NCI-H2227 (cell line): ENCODE measurements around the gene SDF2L1.
"Not testable (repeated sequence)": the region's sequence is repeated elsewhere in the genome, so short reads cannot be mapped to it uniquely, and the experiment has no call there.

Experiments used
- DNase-seq: peaks from one replicate; lab custom pipeline; 2025; ENCODE audit not compliant: unreplicated experiment; lab: John Stamatoyannopoulos, UW

Gene SDF2L1

GRCh38 chr22:21660904-21661303, 18.8 kb downstream of the SDF2L1 start:
- no peak for DNase-seq

DNA sequence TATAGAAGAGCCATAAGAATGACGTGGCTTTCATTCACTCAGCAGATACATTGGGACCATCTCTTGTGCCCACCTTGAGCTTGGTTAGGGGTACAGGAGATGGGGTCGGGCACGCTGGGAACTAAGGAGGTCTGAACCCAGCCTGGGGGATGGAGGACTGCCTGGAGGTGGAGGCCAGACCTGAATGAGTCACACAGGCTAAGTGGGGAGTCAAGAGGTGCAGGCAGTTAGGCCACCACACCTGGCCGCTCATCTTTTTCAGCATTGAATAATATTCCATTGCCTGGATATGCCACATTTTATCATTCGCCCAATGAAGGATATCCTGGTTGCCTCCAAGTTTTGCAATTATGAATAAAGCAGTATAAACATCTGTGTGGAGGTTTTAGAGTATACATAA, 19.9 kb downstream of the SDF2L1 start:
- DNase-seq: no peak

DNA sequence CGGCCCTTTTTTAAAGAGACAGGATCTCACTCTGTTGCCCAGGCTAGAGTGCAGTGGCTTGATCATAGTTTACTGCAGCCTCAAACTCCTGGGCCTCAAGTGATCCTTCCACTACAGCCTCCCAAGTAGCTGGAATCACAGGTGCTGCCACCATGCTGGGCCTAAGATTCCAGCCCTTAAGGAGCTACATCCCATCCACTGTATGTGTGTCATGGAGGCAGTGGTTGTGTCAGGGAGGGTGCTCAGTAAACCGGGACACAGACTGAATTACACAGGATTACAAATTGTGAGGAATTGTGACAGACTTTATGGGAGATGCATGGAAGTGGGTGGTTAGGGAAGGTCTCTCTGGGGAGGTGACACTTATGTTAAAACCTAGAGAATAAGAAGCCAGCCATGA, 21.6 kb downstream of the SDF2L1 start:
- DNase-seq: no peak

DNA sequence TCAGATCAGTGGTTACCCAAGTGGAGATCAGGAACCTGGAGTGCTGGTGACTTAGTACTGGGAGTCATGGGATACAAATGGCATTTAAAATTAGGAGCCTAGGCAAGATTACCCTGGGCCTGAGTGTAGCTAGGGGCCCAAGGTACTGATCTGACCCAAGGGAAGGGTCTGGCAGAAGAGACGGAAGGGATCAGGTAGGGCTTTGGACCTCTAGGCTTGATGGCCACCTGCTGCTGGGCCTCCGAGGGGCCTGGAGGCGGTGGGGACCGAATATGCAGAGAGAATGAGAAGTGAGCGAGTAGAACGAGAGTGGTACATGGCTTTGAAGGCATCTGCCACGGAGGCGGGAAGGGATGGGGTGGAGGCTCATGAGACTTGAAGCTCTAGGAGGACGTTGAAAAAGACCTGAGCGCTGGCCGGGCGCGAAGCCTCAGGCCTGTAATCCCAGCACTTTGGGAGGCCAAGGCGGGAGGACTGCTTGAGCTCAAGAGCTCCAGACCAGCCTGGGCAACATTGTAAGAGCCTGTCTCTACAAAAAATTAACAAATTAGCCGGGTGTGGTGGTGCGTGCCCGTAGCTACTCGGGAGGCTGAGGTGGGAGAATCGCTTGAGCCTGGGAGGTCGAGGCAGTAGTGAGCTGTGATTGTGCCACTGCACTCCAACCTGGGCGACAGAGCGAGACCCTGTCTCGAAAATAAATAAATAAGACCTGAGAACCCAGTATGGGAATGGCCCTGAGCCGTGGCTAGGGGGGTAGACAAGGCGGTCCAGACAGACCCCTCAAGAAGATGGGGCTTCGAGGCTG, 23.1 kb downstream of the SDF2L1 start:
- no peak for DNase-seq

- DNase-seq: peak; percentile 34
These were observed 24.7 kb downstream of the SDF2L1 start for GRCh38 chr22:21666786-21667185.

- no peak for DNase-seq
These were observed 26.9 kb downstream of the SDF2L1 start for GRCh38 chr22:21669026-21669425.

GRCh38 chr22:21672107-21672629, 30.1 kb downstream of the SDF2L1 start:
- DNase-seq: no peak

GRCh38 chr22:21673534-21674321, 31.6 kb downstream of the SDF2L1 start:
- DNase-seq: no peak

DNA sequence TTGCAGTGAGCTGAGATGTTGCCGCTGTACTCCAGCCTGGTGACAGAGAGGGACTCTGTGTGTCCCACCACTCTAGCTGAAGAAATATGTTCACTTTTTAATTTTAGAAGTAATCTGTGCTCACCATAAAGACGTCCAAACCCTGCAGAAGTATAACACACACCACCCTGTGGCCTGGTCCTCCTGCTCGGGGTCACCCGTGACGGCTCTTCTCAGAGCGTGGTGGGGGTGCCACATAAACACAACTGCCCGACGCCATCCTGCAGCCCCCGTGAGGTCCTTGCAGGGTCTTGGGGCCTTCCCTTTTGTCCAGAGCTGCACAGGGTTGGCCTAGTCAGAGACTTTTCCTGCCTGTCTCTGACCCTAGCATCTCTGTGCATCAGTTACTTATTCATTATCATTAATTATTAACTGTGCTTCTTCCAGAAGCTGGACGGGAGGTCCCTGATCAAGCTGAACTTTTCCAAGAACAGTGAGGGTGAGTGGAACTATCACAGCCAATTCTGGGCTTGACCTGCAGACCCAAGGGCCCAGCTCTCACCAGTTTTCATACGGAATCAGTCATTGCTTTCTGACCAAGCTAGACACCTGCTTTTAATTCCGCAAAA, 32.6 kb downstream of the SDF2L1 start:
- DNase-seq: no peak

DNA sequence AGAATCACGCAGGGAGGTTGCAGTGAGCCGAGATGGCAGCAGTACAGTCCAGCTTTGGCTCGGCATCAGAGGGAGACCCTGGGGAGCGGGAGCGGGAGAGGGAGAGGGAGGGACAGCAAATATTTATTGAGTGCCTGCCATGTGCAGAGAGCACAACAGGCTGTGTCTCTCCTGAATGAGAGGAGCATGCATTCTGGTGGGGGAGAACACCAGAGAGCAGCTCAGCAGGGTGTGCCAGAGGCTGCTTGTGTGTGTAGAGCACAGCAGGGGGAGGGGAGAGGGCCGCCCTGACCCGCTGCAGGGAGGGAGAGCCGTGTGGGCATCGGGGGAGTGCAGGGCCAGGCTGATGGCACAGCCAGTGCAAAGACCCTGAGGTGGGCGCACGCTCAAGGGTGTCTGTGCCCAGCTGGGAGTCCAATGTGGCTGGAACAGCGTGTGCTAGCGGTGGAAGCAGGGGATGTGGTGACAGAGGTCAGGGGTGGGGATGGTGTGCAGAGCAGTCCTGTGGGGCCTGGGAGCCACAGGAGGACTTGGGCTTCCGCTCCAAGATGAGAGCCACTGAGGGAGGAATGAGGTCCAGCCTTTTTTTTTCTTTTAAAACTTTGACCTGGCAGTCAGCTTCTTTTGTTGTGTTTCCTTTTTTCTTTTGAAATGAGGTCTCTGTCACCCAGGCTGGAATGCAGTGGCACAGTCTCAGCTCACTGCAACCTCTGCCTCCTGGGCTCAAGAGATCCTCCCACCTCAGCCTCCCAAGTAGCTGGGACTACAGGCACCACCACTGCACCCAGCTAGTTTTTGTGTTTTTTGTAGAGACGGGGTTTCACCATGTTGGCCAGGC, 35.7 kb downstream of the SDF2L1 start:
- no peak for DNase-seq

- not testable (repeated sequence) for DNase-seq
These were observed 36.7 kb downstream of the SDF2L1 start for GRCh38 chr22:21678842-21679241.

- DNase-seq: no peak
These were observed 37.3 kb downstream of the SDF2L1 start for GRCh38 chr22:21679383-21679782.

DNA sequence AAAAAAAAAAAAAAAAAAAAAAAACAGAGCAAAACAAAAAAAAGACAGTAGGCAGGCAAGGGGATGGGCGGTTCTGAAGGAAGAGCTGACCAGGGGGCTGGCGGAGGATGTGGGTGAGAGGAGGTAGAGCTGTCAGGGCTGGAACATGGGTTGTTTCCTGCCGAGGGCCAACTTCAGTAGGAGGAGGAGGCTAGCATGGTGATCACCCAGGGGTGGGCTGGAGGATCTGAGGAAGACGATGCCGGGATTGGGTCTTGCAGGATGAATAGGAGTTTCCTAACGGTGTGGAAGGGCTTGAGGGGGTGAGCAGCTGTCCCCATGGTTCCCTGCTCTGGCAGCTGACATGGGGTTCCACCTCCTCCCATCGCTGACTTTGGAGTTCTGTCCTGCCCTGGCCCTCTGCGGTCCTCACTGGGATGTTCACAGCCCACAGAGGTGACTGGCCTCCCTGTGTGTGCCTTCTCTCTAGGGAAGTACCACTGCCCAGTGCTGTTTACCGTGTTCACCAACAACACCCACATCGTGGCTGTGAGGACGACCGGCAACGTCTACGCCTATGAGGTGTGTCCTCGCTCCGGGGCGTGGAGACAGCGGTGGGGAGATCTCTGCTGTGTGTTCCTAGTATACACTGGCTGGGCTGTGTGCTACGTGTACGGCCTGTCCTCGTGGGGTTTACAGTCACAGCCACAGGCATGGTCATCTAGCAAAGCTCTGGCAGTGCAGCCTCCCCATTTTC, 38.9 kb downstream of the SDF2L1 start:
- DNase-seq: no peak

- no peak for DNase-seq
These were observed 39.7 kb downstream of the SDF2L1 start for GRCh38 chr22:21681566-21682370.

GRCh38 chr22:21682385-21683175, 40.5 kb downstream of the SDF2L1 start:
- DNase-seq: no peak

DNA sequence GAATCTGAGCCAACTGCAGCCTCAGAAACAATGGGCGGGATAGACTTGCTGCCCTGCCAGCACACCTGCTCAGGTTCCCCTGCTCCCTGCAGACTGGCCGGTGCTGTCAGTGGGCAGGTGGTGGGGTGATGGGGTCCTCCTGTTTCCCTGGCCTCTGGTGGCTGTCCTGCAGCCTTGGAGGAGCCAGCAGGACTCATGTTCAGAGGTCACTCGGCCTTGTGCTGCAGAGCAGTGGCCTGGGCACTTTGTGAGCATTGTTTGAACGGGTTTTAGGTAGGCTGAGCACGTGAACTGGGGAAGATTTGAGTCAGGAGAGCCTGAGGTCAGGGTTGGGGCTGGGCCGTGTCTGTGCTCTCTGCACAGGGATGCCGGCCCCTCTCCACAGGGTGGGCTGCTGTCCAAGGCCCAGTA, 41.3 kb downstream of the SDF2L1 start:
- DNase-seq: no peak

DNA sequence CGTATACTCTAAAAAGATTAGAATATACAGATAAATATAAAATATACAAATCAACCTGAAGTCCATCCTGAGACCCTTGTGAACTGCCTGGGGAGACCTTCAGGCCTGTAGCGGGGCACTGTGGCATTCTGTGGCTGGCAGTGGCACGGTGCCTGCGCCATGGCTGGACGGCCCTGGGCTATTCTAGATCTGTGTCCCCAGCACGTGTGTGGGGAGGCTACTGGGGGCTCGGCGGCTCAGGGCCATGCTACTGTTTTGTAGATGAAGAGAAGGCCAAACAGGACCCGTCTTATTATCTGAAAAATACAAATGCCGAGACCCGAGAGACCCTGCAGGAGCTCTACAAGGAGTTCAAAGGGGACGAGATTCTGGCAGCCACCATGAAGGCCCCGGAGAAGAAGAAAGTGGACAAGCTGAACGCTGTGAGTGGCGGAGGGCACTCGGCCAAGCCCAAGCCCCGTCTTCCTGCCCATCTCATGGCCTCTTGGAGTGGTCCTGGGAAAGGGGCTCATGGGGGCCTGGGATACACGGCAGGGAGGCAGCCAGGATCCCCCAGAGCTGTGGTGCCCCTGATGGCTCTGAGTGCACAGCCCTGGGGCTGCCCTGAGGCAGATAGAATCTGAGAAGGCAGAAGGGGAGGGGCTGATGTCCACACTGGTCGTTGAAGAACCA, 42.5 kb downstream of the SDF2L1 start:
- DNase-seq: no peak

GRCh38 chr22:21685164-21685513, 43.0 kb downstream of the SDF2L1 start:
- DNase-seq: no peak
